Testis (tissue), 2 donors: Measurements from ENCODE around the gene LUZP2.

Experiments used
- POLR2A ChIP-seq: fragments of 450-650 bp; IDR thresholded peaks from one replicate; pipeline ENCODE4 v1.6.1; 2017; ENCODE audit warnings: antibody characterized with exemption, mild to moderate bottlenecking, moderate library complexity
- TF ChIP-seq, protein P1 (sequence below), 3 experiments: fragments of 450-650 bp in 2 of 3; fragments of 200-600 bp in 1 of 3; sonication (generic) in 1 of 3; IDR thresholded peaks; one replicate each; pipeline ENCODE4 v1.5.1; 2016 to 2019; ENCODE audit warnings: antibody characterized with exemption in 3 of 3, mild to moderate bottlenecking in 2 of 3, moderate library complexity in 1 of 3

DNA sequence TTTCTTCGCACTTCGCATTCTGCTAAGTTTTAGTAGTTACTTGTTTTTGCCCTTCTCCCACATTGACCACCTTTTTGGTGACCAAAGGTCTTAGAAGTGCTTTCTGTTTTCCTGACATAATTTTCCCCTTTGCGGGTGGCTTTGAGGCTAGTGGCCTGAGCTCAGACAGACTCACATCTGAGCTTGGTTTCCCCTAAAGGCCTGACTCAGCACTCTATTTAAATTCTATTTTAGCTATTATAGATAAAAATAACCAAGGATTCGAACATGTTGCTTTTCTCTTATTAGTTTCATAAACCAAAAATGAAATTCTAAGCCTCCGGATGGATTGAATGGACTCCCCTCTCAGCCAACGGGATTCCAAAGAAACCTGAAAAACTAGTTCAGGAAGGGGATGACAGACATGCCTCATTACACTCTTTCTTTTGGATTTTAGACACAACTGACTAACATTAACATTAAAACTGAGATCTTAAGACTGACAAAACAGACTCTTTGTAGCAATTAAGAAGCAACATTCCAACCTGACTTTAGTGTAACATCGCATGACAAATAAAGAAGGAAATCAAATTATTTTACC, 258.5 kb downstream of the LUZP2 start:
- TF ChIP-seq, protein P1, sequence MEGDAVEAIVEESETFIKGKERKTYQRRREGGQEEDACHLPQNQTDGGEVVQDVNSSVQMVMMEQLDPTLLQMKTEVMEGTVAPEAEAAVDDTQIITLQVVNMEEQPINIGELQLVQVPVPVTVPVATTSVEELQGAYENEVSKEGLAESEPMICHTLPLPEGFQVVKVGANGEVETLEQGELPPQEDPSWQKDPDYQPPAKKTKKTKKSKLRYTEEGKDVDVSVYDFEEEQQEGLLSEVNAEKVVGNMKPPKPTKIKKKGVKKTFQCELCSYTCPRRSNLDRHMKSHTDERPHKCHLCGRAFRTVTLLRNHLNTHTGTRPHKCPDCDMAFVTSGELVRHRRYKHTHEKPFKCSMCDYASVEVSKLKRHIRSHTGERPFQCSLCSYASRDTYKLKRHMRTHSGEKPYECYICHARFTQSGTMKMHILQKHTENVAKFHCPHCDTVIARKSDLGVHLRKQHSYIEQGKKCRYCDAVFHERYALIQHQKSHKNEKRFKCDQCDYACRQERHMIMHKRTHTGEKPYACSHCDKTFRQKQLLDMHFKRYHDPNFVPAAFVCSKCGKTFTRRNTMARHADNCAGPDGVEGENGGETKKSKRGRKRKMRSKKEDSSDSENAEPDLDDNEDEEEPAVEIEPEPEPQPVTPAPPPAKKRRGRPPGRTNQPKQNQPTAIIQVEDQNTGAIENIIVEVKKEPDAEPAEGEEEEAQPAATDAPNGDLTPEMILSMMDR (IDR thresholded peaks at IDR 0.05), result no peak
- TF ChIP-seq POLR2A, result no peak
